Central memory CD8-positive, alpha-beta T cell (primary cell): ENCODE results near the gene PRKCA.

ENCODE experiments used
- ATAC-seq: fragments of 150-1000 bp; cut with Tn5 transposase; replicated peaks from 2 replicates; pipeline ENCODE4 v1.10.0; 2022; ENCODE audit warnings: mild to moderate bottlenecking, moderate FRiP score, moderate number of reproducible peaks; ENCODE audit not compliant: poor library complexity, severe bottlenecking; ENCODE audit errors: extremely low read depth
- DNase-seq, 2 donors: peaks; one replicate each; pipeline ENCODE4 v3.0.0; 2021; ENCODE audit warnings: low spot score in 2 of 2
- H3K27ac Mint-ChIP-seq: one replicate; pipeline ENCODE4 v1.8.0; 2022; ENCODE audit warnings: low read depth, mild to moderate bottlenecking, moderate library complexity, mixed read lengths
- H3K27me3 Mint-ChIP-seq: one replicate; pipeline ENCODE4 v1.8.0; 2022; ENCODE audit warnings: mixed read lengths
- H3K36me3 Mint-ChIP-seq: one replicate; pipeline ENCODE4 v1.8.0; 2022; ENCODE audit warnings: mild to moderate bottlenecking, moderate library complexity, mixed read lengths; ENCODE audit not compliant: insufficient read depth
- H3K4me1 Mint-ChIP-seq: one replicate; pipeline ENCODE4 v1.8.0; 2022; ENCODE audit warnings: mixed read lengths
- H3K4me3 Mint-ChIP-seq: one replicate; pipeline ENCODE4 v1.8.0; 2022; ENCODE audit warnings: mild to moderate bottlenecking, moderate library complexity, mixed read lengths
- H3K9me3 Mint-ChIP-seq: one replicate; pipeline ENCODE4 v1.8.0; 2022; ENCODE audit warnings: mixed read lengths

PRKCA gene

DNA sequence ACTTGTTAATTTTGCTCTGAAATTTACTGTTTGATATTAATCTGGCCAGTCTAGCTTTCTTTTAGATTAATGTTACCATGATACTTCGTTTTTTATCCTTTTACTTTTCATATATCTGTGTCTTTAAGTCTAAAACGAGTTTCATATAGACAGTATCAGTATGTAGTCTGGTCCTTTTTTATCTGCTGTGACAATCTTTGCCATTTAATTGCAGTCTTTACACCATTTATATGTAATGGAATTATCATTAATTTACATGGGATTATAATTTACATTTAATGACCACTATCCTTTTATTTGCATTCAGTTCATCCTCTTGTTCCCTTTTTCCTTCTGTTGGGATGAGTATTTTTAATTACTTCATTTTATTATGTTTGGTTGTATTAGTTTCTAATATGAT, 243.5 kb downstream of the PRKCA start:
- no peak for DNase-seq
- Mint-ChIP-seq H3K27me3 (no peaks in the 10 kb centered on the region), H3K4me1 (peaks cover 36% of the 10 kb centered on the region), H3K27ac (no peak overlapping the region), H3K9me3 (no peaks in the 10 kb centered on the region), H3K36me3 (peaks cover 1% of the 10 kb centered on the region), H3K4me3 (no peak overlapping the region)
- ATAC-seq, result no peak

DNA sequence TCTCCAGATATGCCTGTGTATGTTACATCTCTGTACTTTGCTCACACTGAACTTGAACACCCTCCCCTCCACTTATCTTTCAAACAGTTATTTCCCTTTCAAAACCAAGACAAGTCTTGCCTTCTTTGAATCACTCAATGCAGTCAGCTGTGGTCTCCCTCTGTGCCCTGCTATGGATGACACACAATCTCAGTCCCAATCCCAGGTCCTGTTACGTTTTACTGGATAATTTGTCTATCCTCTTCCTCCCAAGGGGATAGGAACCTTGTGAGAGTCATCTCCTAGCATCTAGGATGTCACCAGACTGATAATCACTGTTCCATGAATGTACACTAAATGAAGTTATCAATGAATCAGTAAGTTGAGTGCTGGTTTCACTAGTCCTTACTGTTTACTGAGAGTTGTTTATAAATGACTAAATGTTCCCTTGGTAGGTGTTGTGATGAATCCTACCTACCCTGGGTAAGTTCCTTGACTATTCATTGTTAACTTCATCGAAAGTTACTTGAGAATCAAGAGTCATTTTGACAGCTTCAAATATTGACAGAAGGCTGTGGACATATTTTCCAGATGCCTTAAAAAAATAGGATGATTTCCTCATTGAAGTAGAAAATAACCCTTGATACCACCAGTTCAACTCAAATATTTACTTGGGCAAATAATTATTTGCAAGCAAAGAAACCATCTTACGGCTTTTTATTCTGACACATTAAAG, 244.9 kb downstream of the PRKCA start:
- DNase-seq (no peak), ATAC-seq (no peak)
- peak overlapping the region; percentile 35 for H3K27ac Mint-ChIP-seq
- peak overlapping the region; percentile 20 for H3K4me3 Mint-ChIP-seq
- H3K4me1 Mint-ChIP-seq, result peaks cover 31% of the 10 kb centered on the region
- no peaks in the 10 kb centered on the region for H3K9me3 Mint-ChIP-seq
- H3K36me3 Mint-ChIP-seq, result no peaks in the 10 kb centered on the region
- H3K27me3 Mint-ChIP-seq, result no peaks in the 10 kb centered on the region

DNA sequence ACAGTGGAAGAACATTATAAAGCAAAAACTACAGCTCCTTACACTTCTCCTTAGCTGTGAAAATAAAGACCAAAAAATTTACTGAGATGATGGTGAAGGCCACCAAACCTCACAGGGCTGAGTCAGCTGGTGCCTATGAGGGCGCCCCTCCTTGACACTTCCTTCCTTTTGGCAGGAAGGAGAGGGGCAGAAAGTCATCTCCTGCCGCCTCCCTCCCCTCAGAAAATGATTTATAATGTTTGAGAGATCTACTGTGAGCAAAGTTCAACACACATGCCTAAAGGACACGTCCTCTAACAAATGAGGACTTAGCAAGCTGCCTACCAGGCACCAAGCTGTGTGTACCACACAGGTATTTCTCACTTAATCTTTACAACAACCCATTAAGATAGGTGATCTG, 245.7 kb downstream of the PRKCA start:
- ATAC-seq (peak; percentile 79), DNase-seq (no peak)
- Mint-ChIP-seq H3K27ac (peak overlapping the region; percentile 35), H3K36me3 (no peaks in the 10 kb centered on the region), H3K27me3 (no peaks in the 10 kb centered on the region), H3K4me3 (peak overlapping the region; percentile 20), H3K4me1 (peaks cover 23% of the 10 kb centered on the region), H3K9me3 (no peaks in the 10 kb centered on the region)

DNA sequence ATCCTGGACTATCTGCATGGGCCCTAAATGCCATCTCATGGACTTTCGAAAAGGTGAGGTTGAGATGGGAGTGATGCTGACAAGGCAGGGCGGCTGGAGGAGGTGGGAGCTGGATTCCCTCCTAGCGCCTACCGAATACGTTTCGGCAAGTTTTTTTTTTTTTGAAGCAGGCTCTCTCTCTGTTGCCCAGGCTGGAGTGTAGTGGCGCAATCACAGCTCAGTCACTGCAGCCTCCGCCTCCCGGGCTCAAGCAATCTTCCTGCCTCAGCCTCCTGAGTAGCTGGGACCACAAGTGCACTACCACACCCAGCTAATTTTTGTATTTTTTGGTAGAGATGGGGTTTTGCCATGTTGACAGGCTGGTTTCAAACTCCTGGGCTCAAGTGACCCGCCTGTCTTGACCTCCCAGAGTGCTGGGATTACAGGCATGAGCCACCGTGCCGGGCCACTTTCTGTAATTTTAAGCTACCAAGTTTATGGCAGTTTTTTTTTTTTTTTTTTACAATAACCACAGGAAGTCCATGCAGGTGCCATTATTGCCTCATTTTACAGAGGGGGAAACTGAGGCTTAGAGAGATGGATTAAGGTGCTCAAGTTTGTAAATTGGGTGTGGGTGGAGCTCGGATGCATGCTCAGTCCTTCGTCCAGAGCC, 246.4 kb downstream of the PRKCA start:
- no peaks in the 10 kb centered on the region for H3K36me3 Mint-ChIP-seq
- ATAC-seq (no peak), DNase-seq (no peak)
- peak overlapping the region; percentile 20 for H3K4me3 Mint-ChIP-seq
- peaks cover 21% of the 10 kb centered on the region for H3K4me1 Mint-ChIP-seq
- H3K9me3 Mint-ChIP-seq, result no peaks in the 10 kb centered on the region
- H3K27ac Mint-ChIP-seq, result peak overlapping the region; percentile 35
- H3K27me3 Mint-ChIP-seq, result no peaks in the 10 kb centered on the region

DNA sequence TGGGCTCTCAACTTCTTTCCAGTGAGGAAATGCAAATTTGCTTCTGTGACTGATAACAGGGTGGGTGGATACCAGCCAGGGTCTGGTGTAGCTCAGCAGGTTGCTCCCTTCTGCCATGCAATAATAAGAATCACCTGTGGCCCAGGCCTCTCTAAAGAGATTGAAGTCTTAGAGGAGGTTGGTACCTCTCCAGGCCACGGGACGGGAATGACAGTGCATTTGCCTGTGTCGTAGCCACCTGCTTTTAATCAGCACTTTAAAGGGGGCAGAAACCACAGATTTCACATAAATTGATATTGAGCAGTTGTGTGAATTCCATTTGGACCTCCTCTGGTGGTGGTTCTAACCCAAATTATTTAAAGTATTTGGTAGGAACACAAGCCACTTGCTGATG, 246.9 kb downstream of the PRKCA start:
- Mint-ChIP-seq H3K4me3 (no peak overlapping the region), H3K27me3 (no peaks in the 10 kb centered on the region), H3K9me3 (no peaks in the 10 kb centered on the region), H3K4me1 (peaks cover 21% of the 10 kb centered on the region), H3K36me3 (no peaks in the 10 kb centered on the region), H3K27ac (no peak overlapping the region)
- ATAC-seq, result no peak
- DNase-seq, result no peak

DNA sequence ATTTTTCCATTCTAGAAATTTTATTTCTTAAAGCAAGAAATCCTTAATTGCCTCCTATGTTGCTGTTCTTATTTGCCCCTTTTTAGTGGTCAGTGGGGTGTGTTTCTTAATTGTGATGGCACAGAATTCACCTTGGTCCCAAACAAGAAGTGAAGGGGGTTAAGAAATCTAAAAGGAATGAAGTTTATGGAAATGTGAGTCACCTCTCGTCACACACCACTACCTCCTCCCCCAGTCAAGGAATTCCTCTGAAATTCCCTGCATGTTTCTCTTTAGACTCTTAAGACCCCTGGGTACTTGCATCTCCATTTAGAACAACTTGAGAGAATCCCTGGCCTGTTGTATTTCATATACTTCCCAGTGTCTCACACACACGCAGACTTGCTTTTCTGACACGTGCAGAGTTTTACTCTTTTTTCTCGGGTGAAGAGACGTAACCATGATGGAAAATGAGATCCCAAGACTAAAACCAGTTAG, 247.4 kb downstream of the PRKCA start:
- H3K4me1 Mint-ChIP-seq, result peaks cover 21% of the 10 kb centered on the region
- H3K27ac Mint-ChIP-seq, result no peak overlapping the region
- ATAC-seq (no peak), DNase-seq (no peak)
- no peaks in the 10 kb centered on the region for H3K36me3 Mint-ChIP-seq
- H3K4me3 Mint-ChIP-seq, result no peak overlapping the region
- no peaks in the 10 kb centered on the region for H3K27me3 Mint-ChIP-seq
- H3K9me3 Mint-ChIP-seq, result no peaks in the 10 kb centered on the region

DNA sequence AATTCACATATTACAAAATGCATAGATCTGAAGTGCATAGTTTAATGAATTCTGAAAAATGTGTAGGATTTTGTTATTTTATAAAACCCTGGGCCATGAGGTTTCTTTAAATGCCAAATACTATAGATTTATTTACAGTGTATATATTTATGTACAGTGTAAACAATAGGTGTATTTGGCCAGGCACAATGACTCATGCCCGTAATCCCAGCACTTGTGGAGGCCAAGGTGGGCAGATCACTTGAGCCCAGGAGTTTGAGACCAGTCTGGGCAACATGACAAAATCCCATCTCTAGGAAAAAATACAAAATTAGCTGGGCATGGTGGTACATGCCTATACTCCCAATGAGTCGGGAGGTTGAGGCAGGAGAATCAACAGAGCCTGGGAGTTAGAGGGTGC, 249.4 kb downstream of the PRKCA start:
- Mint-ChIP-seq H3K27ac (no peak overlapping the region), H3K9me3 (no peaks in the 10 kb centered on the region), H3K27me3 (no peaks in the 10 kb centered on the region), H3K4me3 (no peak overlapping the region), H3K4me1 (peaks cover 16% of the 10 kb centered on the region), H3K36me3 (peaks cover 1% of the 10 kb centered on the region)
- ATAC-seq, result no peak
- no peak for DNase-seq

DNA sequence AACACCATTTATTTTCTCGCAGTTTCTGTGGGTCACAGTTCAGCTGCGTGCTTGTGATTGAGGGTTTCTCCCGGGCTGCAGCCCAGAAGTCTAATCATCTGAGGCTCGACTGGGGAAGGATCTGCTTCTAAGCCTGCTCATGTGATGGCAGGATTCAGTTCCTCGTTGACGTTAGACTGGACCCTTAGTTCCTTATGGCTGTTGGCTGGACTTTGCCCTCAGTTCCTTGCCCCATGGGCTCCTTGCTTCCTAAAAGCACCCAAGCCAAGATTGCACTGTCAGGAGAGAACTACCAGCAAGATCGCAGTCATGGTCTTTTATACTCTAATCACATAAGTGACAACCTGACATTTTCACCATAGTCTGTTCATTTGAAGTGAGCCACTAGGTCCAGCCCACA, 250.0 kb downstream of the PRKCA start:
- Mint-ChIP-seq H3K27me3 (no peaks in the 10 kb centered on the region), H3K9me3 (no peaks in the 10 kb centered on the region), H3K36me3 (peaks cover 1% of the 10 kb centered on the region), H3K4me1 (peaks cover 10% of the 10 kb centered on the region), H3K4me3 (no peak overlapping the region), H3K27ac (no peak overlapping the region)
- DNase-seq (no peak), ATAC-seq (no peak)

DNA sequence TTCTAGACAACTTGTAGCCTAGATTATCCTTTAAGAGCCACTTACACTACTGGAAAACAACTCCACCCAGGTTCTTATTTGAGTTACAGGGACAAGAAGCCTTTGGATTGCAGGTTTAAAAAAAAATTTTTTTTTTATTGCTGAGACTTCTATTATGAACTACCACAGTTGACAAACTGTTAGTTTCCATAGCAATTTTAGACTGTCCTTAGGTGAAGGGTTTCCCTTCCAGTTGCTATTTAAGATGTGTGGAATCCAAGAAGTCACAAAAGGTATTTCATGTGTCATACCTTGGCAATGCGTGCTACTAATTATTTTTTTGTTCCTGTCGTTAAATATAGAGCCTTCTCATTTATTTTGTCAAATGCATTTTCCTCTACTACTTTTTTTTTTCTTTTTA, 253.2 kb downstream of the PRKCA start:
- H3K36me3 Mint-ChIP-seq, result peaks cover 1% of the 10 kb centered on the region
- ATAC-seq, result no peak
- no peaks in the 10 kb centered on the region for H3K27me3 Mint-ChIP-seq
- no peak for DNase-seq
- H3K4me3 Mint-ChIP-seq, result no peak overlapping the region
- H3K27ac Mint-ChIP-seq, result no peak overlapping the region
- H3K9me3 Mint-ChIP-seq, result no peaks in the 10 kb centered on the region
- no peaks in the 10 kb centered on the region for H3K4me1 Mint-ChIP-seq

DNA sequence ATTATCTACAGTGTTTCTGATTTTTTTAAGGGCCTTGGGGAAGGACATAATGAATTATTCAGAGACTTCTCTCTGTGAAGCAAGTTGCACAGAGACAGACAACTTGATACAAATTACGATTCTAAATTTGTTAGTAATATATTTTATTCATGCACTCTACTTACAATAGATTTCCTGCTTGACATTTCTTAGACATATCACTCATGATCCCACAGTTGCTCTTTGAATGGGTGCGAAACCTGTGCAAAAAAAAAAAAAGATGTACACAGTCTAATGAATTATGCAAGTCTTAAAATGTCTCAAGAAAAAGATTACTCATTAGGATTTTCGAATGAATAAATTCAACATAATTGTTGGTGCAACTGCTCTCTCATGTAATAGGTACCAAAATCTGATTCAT, 254.8 kb downstream of the PRKCA start:
- no peaks in the 10 kb centered on the region for H3K9me3 Mint-ChIP-seq
- H3K36me3 Mint-ChIP-seq, result peaks cover 1% of the 10 kb centered on the region
- peak overlapping the region; percentile 25 for H3K27ac Mint-ChIP-seq
- no peaks in the 10 kb centered on the region for H3K4me1 Mint-ChIP-seq
- ATAC-seq (no peak), DNase-seq (no peak)
- H3K27me3 Mint-ChIP-seq, result no peaks in the 10 kb centered on the region
- H3K4me3 Mint-ChIP-seq, result no peak overlapping the region

DNA sequence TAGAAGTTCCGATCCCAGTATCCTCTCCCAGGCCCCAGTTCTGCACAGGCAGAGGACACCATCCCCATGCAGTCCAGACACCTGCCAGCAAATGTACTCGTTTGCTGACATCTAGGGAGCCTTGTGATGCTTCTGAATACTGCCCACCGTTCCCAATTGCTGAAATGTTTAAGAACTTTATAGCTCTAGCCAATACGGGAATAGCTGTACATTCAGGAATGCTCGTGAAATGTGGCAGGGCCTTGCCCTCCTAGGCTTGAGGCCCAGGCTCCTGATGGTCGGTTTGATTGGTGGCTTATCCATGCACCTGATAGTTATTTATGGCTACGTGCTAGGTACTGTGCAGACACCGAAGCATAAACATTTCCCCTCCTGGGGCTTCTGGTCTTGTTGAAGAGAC, 255.5 kb downstream of the PRKCA start:
- Mint-ChIP-seq H3K9me3 (no peaks in the 10 kb centered on the region), H3K27ac (no peak overlapping the region), H3K4me3 (no peak overlapping the region), H3K27me3 (no peaks in the 10 kb centered on the region), H3K4me1 (no peaks in the 10 kb centered on the region), H3K36me3 (peaks cover 1% of the 10 kb centered on the region)
- ATAC-seq (no peak), DNase-seq (no peak)

DNA sequence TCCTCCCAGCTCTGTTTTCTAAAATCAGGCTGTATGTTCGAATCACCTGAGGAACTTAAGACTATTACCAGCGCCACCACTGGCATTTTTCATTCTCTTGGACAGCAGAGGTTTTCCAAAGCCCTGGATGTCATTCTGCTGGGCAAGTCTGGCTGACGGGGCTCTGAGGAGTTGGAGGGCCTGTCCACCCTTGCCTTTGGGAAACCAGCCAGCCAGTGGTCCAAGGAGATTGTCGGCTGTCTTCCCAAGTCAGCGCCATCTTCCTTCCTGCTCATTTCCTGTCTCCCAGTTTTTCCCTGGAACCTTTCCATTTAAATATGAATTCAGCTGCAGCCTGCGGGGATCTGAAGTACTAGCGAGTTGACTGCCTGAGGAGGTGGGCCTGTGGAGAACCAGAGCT, 258.3 kb downstream of the PRKCA start:
- ATAC-seq (no peak), DNase-seq (no peak)
- Mint-ChIP-seq H3K4me1 (no peaks in the 10 kb centered on the region), H3K4me3 (no peak overlapping the region), H3K27me3 (no peaks in the 10 kb centered on the region), H3K9me3 (no peaks in the 10 kb centered on the region), H3K36me3 (peaks cover 1% of the 10 kb centered on the region), H3K27ac (no peak overlapping the region)

DNA sequence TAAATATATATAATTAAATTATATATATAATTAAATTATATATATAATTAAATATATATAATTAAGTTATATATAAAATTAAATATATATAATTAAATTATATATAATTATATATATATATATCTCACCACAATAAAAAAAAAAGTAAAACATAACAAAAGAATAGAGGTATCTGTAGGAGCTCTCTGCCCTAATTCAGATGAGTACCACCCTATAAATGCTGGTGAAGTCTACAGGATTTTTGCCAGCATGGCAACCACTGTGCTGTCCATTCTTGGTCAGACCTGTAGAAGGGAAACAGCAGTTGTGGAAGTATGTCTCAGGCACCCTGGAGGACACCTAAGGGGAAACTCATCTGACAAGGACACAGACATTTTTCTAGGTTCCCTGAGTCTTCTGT, 259.7 kb downstream of the PRKCA start:
- no peaks in the 10 kb centered on the region for H3K36me3 Mint-ChIP-seq
- ATAC-seq, result no peak
- H3K27ac Mint-ChIP-seq, result no peak overlapping the region

More for the DNA sequence above, 259.7 kb downstream of the PRKCA start:
- H3K4me1 Mint-ChIP-seq, result no peaks in the 10 kb centered on the region
- H3K9me3 Mint-ChIP-seq, result no peaks in the 10 kb centered on the region
- no peak for DNase-seq
- H3K4me3 Mint-ChIP-seq, result no peak overlapping the region
- H3K27me3 Mint-ChIP-seq, result no peaks in the 10 kb centered on the region
